Measurements from ENCODE around the gene ZNF136. TPM values are rescaled to one million over a fixed set of nuclear protein-coding genes. Genes with fewer than 3 reads are reported as not detected.

The ZNF136 gene
- total RNA-seq, 1 experiment from 2014 or later = 15.1 TPM

DNA sequence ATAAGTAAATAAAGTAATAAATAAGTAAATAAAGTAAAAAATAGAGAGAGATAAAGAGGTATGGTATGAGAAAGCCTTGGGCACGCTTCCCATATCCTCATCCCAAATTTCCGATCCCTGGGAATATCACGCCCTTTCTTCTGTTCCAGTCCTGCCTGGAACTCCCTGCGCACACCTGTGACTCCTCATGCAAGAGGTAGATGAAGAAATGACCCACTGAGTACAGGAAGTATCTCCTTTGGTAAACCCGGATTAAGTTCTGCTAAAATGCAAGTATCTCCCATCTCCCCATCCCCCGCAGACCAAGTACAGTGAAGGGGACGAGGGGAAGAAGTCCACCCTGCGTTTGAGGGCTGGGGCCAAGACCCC lies 399 bp upstream of the ZNF136 start:
- Histone ChIP-seq H3K9me3 (peaks cover 44% of the 10 kb centered on the region), H3K36me3 (peaks cover 27% of the 10 kb centered on the region), H3K4me3 (peak overlapping the region; percentile 70), H3K27me3 (no peaks in the 10 kb centered on the region)
- no peak for DNase-seq

DNA sequence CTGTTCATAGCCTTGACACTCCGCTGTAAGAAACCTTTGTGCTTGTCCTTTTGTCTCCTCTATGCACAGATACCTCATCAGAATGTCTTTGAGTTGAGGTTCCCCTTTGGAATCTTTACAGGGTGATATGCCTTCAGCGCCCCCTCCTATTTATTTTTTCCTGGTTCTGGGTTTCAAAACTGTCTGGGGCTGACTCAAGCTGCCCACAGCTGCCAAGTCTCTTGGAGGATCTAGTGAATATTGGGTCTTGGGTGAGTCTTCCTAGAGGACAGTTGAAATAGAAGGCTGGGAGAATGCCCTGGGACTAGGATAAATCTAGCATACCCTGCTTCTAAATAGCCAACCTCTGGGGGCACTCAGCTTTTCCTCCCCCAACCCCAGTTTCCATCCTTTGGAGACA lies 930 bp downstream of the ZNF136 start:
- peak; percentile 59 for DNase-seq
- no peaks in the 10 kb centered on the region for H3K27me3 ChIP-seq
- H3K9me3 ChIP-seq = peaks cover 36% of the 10 kb centered on the region
- H3K4me3 ChIP-seq = peak overlapping the region; percentile 70
- peaks cover 31% of the 10 kb centered on the region for H3K36me3 ChIP-seq

DNA sequence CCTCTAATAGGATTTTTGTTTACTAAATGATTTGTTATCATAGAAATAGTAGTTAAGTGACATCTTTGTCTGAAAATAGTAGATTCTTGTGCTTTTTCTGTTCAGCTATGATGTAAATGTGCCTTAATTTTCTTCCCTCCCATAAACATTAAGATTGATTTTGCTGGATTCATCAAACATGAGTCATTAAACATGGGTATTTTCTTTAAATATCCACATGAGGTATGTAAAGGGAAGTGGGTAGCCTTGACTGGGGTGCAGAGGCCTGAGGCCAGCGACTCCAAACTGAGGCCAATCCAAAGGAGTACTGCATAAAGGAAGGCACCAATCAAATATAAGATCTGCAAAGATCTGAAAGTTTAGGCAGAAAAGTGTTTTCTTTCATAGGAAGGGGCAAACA lies 3.7 kb downstream of the ZNF136 start:
- H3K4me3 ChIP-seq = no peak overlapping the region
- H3K27me3 ChIP-seq = no peaks in the 10 kb centered on the region
- H3K9me3 ChIP-seq = peaks cover 43% of the 10 kb centered on the region
- no peak for DNase-seq
- peaks cover 59% of the 10 kb centered on the region for H3K36me3 ChIP-seq

DNA sequence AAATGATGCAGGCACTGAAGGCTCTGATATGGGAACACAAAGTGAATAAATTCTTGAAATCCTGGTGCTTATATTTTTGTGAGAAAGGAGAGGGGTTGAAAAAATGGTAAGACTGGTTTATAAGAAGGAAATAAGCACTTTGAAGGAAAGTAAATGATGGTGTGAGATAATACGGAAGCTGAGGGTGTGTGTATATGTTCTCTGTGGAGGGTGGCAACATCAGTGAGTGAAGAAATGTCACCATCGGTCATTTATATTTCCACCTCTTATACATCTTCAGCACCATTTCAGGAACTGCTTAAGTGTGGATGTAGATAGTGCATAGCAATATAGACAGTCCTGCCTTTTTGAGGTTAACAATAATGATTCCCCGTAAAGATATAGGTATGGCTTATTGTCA lies 17.5 kb downstream of the ZNF136 start:
- DNase-seq = no peak
- no peak overlapping the region for H3K4me3 ChIP-seq
- H3K27me3 ChIP-seq = no peaks in the 10 kb centered on the region
- peaks cover 41% of the 10 kb centered on the region for H3K36me3 ChIP-seq
- H3K9me3 ChIP-seq = peaks cover 75% of the 10 kb centered on the region

DNA sequence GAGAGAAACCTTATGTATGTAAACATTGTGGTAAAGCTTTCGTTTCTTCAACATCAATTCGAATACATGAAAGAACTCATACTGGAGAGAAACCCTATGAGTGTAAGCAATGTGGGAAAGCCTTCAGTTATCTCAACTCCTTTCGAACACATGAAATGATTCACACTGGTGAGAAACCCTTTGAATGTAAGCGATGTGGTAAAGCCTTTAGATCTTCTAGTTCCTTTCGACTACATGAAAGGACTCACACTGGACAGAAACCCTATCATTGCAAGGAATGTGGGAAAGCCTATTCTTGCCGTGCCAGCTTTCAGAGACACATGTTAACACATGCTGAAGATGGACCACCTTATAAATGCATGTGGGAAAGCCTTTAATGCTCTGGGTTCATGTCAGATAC lies 24.7 kb downstream of the ZNF136 start:
- H3K9me3 ChIP-seq = peaks cover 82% of the 10 kb centered on the region
- peaks cover 83% of the 10 kb centered on the region for H3K36me3 ChIP-seq
- no peaks in the 10 kb centered on the region for H3K27me3 ChIP-seq
- H3K4me3 ChIP-seq = no peak overlapping the region
- no peak for DNase-seq

DNA sequence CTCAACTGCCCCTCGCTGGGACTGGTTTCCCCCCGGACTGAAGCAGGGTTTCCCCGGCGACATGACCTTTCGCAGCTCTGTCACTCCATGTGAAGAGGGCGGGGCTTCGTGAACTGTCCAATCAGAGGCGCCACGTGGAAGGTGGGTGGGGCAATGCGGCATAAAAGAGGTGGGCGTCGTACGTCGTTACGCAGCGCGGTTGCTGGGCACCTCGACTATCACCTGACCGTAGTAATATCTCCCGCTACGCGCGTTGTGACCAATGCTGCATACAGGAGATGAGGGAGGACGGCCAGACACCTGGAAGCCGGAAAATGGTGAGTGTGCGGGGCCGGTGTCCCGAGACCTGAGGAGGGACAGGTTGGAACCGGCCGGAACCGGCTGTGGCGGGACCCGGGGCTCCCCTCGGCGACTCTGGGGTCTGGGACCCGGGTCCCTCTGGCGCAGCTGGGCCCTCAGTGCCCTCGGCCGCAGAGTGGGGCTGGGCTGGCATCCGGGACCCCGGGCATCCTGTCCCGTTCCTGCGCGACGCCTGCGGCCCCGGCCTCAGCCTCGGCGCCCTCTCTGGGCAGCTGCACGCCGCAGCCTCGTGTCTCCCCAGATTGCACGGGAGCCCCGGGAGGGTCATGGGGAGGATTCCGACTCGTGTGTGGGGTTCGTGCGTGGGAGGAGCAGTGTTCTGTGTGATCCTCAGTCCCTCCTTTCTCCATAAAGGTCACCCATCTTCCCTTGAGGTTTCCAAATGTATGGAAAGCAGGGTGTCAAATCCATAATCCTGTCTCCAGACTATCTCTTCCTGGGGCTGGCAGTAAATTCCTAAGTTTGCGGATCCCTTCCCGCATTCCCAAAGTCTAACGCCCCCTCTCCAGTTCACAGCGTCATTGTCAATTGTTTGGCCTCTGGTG lies 32.2 kb downstream of the ZNF136 start:
- H3K27me3 ChIP-seq = no peaks in the 10 kb centered on the region
- DNase-seq = no peak
- H3K9me3 ChIP-seq = peaks cover 60% of the 10 kb centered on the region
- H3K36me3 ChIP-seq = peaks cover 43% of the 10 kb centered on the region
- H3K4me3 ChIP-seq = no peak overlapping the region

DNA sequence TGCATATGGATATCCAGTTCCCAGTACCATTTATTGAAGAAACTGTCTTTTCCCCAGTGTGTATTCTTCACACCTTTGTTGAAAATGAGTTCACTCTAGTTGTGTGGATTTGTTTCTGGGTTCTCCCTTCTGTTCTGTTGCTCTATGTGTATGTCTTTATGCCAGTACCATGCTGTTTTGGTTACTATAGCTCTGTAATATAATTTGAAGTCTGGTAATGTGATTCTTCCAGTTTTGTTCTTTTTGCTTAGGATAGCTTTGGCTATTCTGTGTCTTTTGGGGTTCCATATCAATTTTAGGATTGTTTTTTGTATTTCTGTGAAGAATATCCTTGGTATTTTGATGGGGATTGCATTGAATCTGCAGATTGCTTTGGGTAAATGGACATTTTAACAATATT lies 35.2 kb downstream of the ZNF136 start:
- Histone ChIP-seq H3K36me3 (peaks cover 13% of the 10 kb centered on the region), H3K4me3 (no peak overlapping the region), H3K27me3 (no peaks in the 10 kb centered on the region), H3K9me3 (peaks cover 45% of the 10 kb centered on the region)
- no peak for DNase-seq

DNA sequence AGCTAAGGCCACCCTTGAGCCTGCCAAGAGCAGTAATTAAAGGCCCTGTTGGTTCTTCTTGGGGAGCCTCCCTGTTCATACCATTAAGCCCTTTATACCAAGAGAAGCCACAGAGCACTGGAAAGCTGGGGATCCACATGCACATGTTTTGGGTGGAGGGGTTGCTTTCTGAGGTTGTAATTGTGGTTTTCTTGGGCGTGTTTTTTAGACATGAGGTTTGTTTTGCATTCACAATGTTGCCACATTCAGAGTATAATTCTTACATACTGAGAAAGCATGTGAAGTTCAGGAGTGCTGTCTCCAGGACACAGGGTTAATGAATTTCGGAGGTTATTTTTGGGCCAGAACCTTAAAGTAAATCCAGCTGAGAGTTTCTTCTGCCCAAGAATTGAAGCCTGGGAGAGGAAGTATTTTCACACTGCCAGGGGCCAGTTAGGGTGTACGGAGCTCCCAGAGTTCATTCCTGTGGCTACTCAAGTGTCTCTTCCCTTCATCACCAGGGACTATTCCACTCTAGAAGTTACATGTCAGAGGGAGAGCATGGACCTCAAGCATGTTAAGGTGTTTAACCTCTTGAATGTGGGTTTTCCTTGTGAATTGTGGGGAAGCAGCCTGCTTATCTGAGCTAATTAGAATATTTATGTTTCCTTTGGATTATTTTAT lies 37.0 kb downstream of the ZNF136 start:
- Histone ChIP-seq H3K27me3 (no peaks in the 10 kb centered on the region), H3K36me3 (peaks cover 1% of the 10 kb centered on the region), H3K9me3 (peaks cover 41% of the 10 kb centered on the region), H3K4me3 (no peak overlapping the region)
- no peak for DNase-seq

DNA sequence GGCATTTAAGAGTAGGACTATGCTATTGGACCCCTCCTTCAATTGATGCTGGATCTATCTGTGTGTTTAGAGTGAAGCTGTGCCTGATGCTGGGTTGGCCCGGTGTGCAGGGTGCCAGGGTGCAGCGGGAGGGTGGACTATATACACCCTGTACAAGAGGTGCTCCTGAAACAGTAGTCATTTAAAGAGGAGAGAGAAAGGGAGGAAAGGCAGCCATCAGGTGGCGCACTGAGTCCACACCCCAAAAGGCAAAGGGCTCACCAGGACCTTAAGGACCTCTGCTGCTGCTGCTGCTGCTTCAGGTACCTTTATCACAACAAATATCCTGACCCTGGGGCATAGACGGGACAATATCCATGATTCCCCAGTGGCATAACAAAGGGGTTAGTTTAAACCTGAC lies 39.4 kb downstream of the ZNF136 start:
- H3K4me3 ChIP-seq = no peak overlapping the region
- H3K27me3 ChIP-seq = no peaks in the 10 kb centered on the region
- H3K9me3 ChIP-seq = peaks cover 44% of the 10 kb centered on the region
- DNase-seq = no peak
- H3K36me3 ChIP-seq = no peaks in the 10 kb centered on the region

DNA sequence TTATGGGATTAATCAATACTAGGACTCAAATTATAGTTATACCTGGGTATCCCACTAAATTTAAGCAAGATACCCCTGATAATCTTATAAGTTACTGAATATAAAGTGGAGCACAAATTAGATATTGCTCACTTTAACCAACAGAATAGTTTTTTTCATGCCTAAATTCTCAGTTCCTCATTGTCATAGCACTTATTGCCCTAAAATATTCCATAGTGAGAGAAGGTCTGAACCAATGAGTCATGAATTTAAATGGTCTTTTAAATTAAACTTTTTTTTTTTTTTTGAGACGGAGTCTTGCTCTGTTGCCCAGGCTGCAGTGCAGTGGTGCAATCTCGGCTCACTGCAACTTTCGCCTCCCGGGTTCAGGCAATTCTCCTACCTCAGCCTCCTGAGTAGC lies 42.4 kb downstream of the ZNF136 start:
- no peak for DNase-seq
- peaks cover 49% of the 10 kb centered on the region for H3K9me3 ChIP-seq
- H3K27me3 ChIP-seq = no peaks in the 10 kb centered on the region
- H3K36me3 ChIP-seq = peaks cover 12% of the 10 kb centered on the region
- no peak overlapping the region for H3K4me3 ChIP-seq

DNA sequence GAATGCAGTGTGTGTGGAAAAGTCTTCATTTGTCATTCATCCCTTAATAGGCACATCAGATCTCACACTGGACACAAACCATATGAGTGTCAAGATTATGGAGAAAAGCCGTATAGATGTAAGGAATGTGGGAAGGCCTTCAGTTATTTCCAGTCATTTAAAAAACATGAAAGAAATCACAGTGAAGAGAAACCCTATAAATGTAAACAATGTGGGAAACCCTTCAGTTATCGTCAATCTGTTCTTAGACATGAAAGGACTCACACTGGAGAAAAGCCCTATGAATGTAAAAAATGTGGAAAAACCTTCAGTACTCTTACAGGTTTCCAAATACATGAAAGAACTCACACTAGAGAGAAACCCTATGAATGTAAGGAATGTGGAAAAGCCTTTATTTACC lies 45.3 kb downstream of the ZNF136 start:
- Histone ChIP-seq H3K27me3 (no peaks in the 10 kb centered on the region), H3K36me3 (peaks cover 12% of the 10 kb centered on the region), H3K9me3 (peaks cover 63% of the 10 kb centered on the region), H3K4me3 (no peak overlapping the region)
- DNase-seq = no peak

DNA sequence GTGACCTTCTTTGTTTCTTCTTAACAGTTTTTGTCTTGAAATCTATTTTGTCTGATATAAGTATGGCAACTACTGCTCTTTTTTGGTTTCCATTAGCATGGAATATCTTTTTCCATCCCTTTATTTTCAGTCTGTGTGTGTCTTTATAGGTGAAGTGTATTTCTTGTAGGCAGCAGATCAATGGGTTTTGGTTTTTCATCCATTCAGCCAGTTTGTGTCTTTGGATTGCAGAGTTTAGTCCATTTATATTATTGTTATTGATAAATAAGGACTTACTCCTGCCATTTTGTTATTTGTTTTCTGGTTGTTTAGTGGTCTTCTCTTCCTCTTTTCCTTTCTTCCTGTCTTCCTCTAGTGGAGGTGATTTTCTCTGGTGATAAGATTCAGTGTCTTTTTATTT lies 54.4 kb downstream of the ZNF136 start:
- Histone ChIP-seq H3K27me3 (no peaks in the 10 kb centered on the region), H3K9me3 (peaks cover 77% of the 10 kb centered on the region)

DNA sequence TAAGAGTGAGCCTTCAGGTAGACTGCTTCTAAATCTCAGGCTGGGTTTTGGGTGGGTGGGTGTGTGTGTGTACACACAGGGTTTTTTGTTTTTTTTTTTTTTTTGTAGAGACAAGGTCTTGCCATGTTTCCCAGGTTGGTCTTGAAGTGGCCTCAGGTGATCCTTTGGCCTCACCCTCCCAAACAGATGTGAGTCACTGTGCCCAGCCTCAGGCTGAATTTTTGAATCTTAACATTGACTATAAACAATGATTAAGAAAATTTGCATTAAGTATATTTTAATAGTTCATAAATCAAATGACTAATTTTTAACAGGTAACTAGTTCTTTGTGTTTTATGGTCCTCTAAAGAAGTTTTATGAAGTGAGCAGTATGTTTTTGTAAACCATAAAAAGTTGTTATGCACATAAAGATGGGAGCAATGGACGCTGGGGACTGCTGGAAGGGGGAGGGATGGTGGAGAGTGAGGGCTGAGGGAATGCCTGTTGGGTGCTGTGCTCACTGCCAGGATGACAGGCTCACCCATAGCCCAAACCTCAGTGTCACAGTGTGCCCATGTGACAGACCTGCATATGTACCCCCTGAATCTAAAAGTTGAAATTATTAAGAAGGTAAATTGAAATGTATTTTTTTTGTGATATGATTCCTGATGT lies 60.2 kb downstream of the ZNF136 start:
- Histone ChIP-seq H3K4me3 (no peak overlapping the region), H3K9me3 (peaks cover 55% of the 10 kb centered on the region), H3K27me3 (no peaks in the 10 kb centered on the region), H3K36me3 (no peaks in the 10 kb centered on the region; the same call in 1 of the 2 replicates)
- DNase-seq = no peak

More for the DNA sequence above, 54.4 kb downstream of the ZNF136 start:
- no peak for DNase-seq
- no peak overlapping the region for H3K4me3 ChIP-seq
- H3K36me3 ChIP-seq = no peaks in the 10 kb centered on the region; the same call in 1 of the 2 replicates

DNA sequence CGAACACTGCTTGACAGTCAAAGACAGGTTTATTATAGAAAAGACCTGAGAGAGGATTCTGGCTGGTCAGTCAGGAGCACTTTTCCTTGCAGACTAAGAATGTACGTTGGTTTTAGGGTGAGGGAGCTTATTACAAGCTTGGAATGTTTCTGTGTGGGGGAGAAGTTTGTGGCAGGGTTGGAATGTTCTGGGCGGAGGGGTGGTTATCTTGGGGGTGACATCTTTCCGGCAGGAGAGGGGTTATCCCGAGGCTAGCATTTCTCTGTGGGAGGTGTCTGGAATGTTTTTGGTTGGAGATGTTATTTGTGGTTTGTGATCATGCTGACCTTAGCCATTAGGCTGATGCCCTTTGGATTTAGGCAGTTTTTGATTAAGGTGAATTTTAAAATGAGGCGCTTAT lies 61.8 kb downstream of the ZNF136 start:
- Histone ChIP-seq H3K4me3 (no peak overlapping the region), H3K27me3 (no peaks in the 10 kb centered on the region), H3K36me3 (no peaks in the 10 kb centered on the region), H3K9me3 (peaks cover 42% of the 10 kb centered on the region)
- DNase-seq = no peak

DNA sequence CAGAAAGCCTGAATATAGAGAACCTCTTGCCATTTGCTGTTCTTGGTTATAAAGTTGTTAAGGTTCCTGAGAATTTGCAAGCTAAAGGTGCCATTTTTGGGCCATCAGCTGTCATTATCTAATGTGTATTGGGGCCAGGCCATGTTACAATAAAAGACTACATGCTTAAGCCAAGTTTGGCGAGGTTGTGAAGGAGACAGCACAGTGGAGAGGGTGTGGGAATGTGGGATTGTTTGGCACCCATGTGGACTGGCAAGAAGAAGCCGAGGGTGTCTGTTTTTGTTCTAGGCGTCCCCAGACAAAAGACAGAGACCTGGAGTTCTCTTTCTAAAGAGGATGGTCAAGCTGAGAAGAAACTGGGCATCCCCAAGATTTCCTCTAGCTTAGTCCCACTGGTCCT lies 67.1 kb downstream of the ZNF136 start:
- Histone ChIP-seq H3K27me3 (no peaks in the 10 kb centered on the region), H3K4me3 (no peak overlapping the region), H3K9me3 (peaks cover 38% of the 10 kb centered on the region), H3K36me3 (no peaks in the 10 kb centered on the region)
- DNase-seq = no peak

DNA sequence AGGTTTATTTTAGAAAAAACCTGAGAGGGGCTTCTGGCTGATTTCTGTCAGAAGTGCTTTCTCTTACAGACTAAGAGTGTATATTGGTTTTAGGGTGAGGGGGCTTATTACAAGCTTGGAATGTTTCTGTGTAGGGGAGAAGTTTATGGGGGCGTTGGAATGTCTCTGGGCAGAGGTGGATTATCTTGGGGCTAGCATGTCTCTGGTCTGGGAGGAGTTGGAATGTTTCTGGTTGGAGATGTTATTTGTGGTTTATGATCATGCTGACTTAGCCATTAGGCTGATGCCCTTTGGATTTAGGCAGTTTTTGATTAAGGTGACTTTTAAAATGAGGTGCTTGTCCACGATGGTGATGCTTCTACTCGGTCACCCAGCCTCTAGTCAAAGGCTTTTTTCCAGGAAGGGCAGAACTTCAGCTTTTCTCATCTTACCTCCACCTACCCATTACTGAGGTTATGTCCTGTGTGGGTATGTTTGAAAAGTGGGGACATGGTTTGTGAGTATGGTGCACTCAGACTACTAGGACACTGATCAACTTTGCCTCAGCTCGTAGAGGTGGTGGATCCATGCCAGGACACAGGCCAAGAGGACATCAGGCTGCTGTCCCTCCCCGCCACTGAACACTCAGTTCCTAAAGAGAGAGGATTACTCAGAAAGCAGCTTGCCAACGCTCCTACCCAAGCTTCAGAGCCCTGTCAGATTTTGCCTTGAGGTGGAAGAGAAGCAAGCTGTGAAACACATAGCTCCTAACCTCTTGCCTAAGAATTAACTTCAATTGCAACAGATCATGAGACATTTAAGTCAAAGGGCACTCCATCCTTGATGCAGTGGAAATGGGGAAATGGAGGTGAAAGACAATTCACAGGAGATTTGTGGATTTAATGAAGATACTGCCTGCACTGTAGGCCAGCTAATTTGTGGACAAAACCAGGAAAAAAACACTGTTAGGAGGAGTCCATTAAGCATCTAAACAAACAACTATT lies 68.1 kb downstream of the ZNF136 start:
- Histone ChIP-seq H3K4me3 (no peak overlapping the region), H3K27me3 (no peaks in the 10 kb centered on the region), H3K36me3 (no peaks in the 10 kb centered on the region), H3K9me3 (peaks cover 35% of the 10 kb centered on the region)
- no peak for DNase-seq
